Urinary bladder (tissue), 4 donors: ENCODE data around the gene MX2. TPM values are rescaled to one million over a fixed set of nuclear protein-coding genes. Genes with fewer than 3 reads are reported as not detected.
A peak's percentile ranks its signal among the peaks of the same experiment; 100 is the strongest.
"Not testable (repeated sequence)": the region's sequence is repeated elsewhere in the genome, so short reads cannot be mapped to it uniquely, and the experiment has no call there.

Source experiments
- DNase-seq: peaks from one replicate; pipeline ENCODE4 v3.0.0-alpha.2; 2015; ENCODE audit errors: extremely low spot score
- H3K27ac ChIP-seq: one replicate; pipeline ENCODE4 v1.5.1; 2013; ENCODE audit warnings: low read depth, mild to moderate bottlenecking, moderate library complexity
- H3K36me3 ChIP-seq: one replicate; pipeline ENCODE4 v1.6.1; 2013; ENCODE audit warnings: mild to moderate bottlenecking, moderate library complexity; ENCODE audit not compliant: insufficient read depth
- H3K4me1 ChIP-seq: one replicate; pipeline ENCODE4 v1.6.1; 2013; ENCODE audit warnings: mild to moderate bottlenecking, moderate library complexity; ENCODE audit not compliant: insufficient read depth
- H3K4me3 ChIP-seq: one replicate; pipeline ENCODE4 v1.5.1; 2013; ENCODE audit warnings: low read depth, low read length
- WGBS: extraction: QIAGEN DNeasy Blood & Tissue Kit; methylation state at CpG from one replicate; pipeline ENCODE4 v1.1.7; 2013; 5-methylcytosine and 5-hydroxymethylcytosine counted together
- polyA plus RNA-seq: library from polyadenylated mRNA; stranded (reverse); fragments of 200-250 nt; gene quantifications from one replicate; pipeline ENCODE4 v1.2.3, GENCODE V29; 2013
- total RNA-seq: library from RNA; depleted of rRNA; stranded (reverse); fragments of >200 nt; gene quantifications from one replicate; pipeline ENCODE4 v1.2.3, GENCODE V29; 2014
- donor health status: healthy with polysubstance abuse.
- donor health status: healthy.

Gene MX2
- total RNA-seq (10.3 TPM), polyA plus RNA-seq (8.2 TPM)

GRCh38 chr21:41361786-41362604 is at the start of gene MX2:
Gene MX2 (plus strand): TSS chr21:41362027. CDS start chr21:41376907, 14,880 bp downstream.
- Histone ChIP-seq H3K4me1 (no peaks in the 10 kb centered on the region), H3K36me3 (no peaks in the 10 kb centered on the region), H3K4me3 (peak within 1 kb of the TSS; percentile 19), H3K27ac (peak within 1 kb of the TSS; percentile 61)
- peak; percentile 65 for DNase-seq
- WGBS = 38% methylated on average over 24 of the region's 24 CpGs

GRCh38 chr21:41313285-41314164 is 48.3 kb upstream of the MX2 start:
- H3K27ac ChIP-seq, H3K36me3 ChIP-seq, H3K4me3 ChIP-seq, DNase-seq, H3K4me1 ChIP-seq: not testable (repeated sequence)
- WGBS = 84% methylated on average over 4 of the region's 8 CpGs

GRCh38 chr21:41315726-41316125 is 46.1 kb upstream of the MX2 start:
- 90% methylated on average over 6 of the region's 6 CpGs for WGBS
- Histone ChIP-seq H3K27ac (no peak overlapping the region), H3K36me3 (no peaks in the 10 kb centered on the region), H3K4me1 (no peaks in the 10 kb centered on the region), H3K4me3 (no peak overlapping the region)
- no peak for DNase-seq

- H3K4me1 ChIP-seq = no peaks in the 10 kb centered on the region
- no peak for DNase-seq
- no peaks in the 10 kb centered on the region for H3K36me3 ChIP-seq
- 6% methylated on average over 55 of the region's 55 CpGs for WGBS
- peak within 1 kb of the TSS; percentile 18 for H3K4me3 ChIP-seq
- peak within 1 kb of the TSS; percentile 79 for H3K27ac ChIP-seq
These were observed 45.4 kb upstream of the MX2 start, which contains the start of gene FAM3B for GRCh38 chr21:41316200-41317062. Gene FAM3B (plus strand): TSS chr21:41316801. CDS start chr21:41316880, 79 bp downstream.

- 7% methylated on average over 19 of the region's 19 CpGs for WGBS
- DNase-seq = no peak
- Histone ChIP-seq H3K27ac (peak overlapping the region; percentile 79), H3K36me3 (no peaks in the 10 kb centered on the region), H3K4me3 (peak overlapping the region; percentile 18), H3K4me1 (no peaks in the 10 kb centered on the region)
These were observed 44.8 kb upstream of the MX2 start for GRCh38 chr21:41317063-41317392.

- Histone ChIP-seq H3K4me3 (peak overlapping the region; percentile 18), H3K36me3 (no peaks in the 10 kb centered on the region), H3K27ac (peak overlapping the region; percentile 79), H3K4me1 (no peaks in the 10 kb centered on the region)
- WGBS = 70% methylated on average over 10 of the region's 10 CpGs
- DNase-seq = no peak
These were observed 44.4 kb upstream of the MX2 start for GRCh38 chr21:41317458-41317857.

- DNase-seq = no peak
- no peak overlapping the region for H3K27ac ChIP-seq
These were observed 43.6 kb upstream of the MX2 start for GRCh38 chr21:41318218-41318617.

GRCh38 chr21:41319273-41319672 is 42.6 kb upstream of the MX2 start:
- DNase-seq = no peak

More at GRCh38 chr21:41318218-41318617, 43.6 kb upstream of the MX2 start:
- Histone ChIP-seq H3K4me1 (no peaks in the 10 kb centered on the region), H3K4me3 (no peak overlapping the region), H3K36me3 (no peaks in the 10 kb centered on the region)
- WGBS = 86% methylated on average over 9 of the region's 9 CpGs

GRCh38 chr21:41321211-41321907 is 40.5 kb upstream of the MX2 start:
- H3K36me3 ChIP-seq = no peaks in the 10 kb centered on the region
- no peak for DNase-seq
- no peaks in the 10 kb centered on the region for H3K4me1 ChIP-seq
- no peak overlapping the region for H3K4me3 ChIP-seq
- H3K27ac ChIP-seq = no peak overlapping the region
- WGBS = 81% methylated on average over 20 of the region's 20 CpGs

More at GRCh38 chr21:41319273-41319672, 42.6 kb upstream of the MX2 start:
- no peak overlapping the region for H3K27ac ChIP-seq
- no peak overlapping the region for H3K4me3 ChIP-seq
- H3K36me3 ChIP-seq = no peaks in the 10 kb centered on the region
- H3K4me1 ChIP-seq = no peaks in the 10 kb centered on the region
- WGBS = 73% methylated on average over 7 of the region's 7 CpGs

GRCh38 chr21:41321908-41322495 is 39.8 kb upstream of the MX2 start:
- no peaks in the 10 kb centered on the region for H3K36me3 ChIP-seq
- no peak overlapping the region for H3K4me3 ChIP-seq
- no peaks in the 10 kb centered on the region for H3K4me1 ChIP-seq
- H3K27ac ChIP-seq = no peak overlapping the region
- WGBS = 83% methylated on average over 7 of the region's 7 CpGs
- no peak for DNase-seq

GRCh38 chr21:41322496-41323382 is 39.1 kb upstream of the MX2 start:
- Histone ChIP-seq H3K27ac (no peak overlapping the region), H3K36me3 (no peaks in the 10 kb centered on the region), H3K4me3 (no peak overlapping the region), H3K4me1 (no peaks in the 10 kb centered on the region)
- WGBS = 81% methylated on average over 23 of the region's 23 CpGs
- DNase-seq = no peak
